HG02642 (cell line): Measurements from ENCODE around the gene NT5C1B.

ENCODE experiments used
- ATAC-seq: cut with Tn5 transposase; IDR thresholded peaks from one replicate; pipeline ENCODE4 v1.9.1; 2021; ENCODE audit warnings: mild to moderate bottlenecking; ENCODE audit not compliant: unreplicated experiment, poor library complexity

The NT5C1B gene

DNA sequence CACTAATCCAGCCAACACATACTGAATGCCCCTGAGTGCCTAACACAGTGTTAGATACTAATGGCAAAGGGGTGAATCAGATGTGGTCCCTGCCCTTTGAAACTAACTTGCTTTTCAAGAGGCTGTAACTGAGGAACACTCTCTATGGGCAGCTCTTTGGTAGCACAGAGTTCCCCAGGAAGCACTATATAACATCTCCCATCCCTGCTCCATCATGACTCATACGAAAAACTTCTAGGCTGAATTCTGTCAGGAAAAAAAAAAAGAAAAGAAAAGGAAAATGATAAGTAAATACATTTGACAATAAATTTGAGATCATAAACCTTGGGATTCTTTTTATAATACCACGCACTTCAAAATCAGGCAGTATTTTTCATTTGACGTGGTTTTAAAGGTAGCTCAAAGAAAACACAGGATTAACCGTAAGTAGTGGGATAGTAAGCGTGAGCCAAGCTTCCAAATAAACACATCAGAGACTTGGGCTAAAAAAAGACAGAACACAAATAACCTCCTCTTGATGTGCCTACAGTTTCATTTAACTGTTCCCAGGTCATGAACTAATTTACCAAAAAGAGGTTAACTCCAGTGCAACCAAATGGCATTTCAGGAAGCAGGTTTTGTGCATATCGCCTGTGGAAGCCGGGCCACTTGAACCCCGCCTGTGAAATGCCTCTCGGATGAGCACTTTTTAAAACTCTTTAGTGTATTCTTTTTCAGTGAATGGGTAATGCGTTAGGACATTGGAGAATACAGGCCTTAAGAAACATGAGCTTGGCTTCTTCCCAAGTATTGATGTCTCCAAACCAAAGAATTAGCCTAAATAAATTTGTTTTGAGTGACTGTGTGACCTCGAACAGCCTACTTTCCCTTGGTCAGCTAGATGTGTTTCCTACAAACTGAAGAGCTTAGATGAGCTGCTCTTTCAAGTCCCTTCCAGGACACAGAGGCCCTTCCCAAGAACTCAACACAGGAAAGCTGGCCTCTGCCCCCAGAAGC, 71.0 kb downstream of the NT5C1B start:
- no peak for ATAC-seq

DNA sequence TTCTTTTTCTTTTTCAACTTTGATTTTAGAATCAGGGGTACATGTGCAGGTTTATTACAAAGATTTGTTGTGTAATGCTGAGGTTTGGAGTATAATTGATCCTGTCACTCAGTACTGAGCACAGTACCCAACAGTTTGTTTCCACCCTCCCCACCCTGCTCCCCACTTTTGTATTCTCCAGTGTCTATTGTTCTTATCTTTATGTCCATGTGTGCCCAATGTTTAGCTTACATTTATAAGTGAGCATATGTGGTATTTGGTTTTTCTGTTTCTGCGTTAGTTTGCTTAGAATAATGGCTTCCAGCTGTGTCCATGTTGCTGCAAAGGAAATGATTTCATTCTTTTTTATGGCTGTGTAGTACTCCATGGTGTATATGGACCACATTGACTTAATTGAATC, 72.0 kb downstream of the NT5C1B start:
- no peak for ATAC-seq

DNA sequence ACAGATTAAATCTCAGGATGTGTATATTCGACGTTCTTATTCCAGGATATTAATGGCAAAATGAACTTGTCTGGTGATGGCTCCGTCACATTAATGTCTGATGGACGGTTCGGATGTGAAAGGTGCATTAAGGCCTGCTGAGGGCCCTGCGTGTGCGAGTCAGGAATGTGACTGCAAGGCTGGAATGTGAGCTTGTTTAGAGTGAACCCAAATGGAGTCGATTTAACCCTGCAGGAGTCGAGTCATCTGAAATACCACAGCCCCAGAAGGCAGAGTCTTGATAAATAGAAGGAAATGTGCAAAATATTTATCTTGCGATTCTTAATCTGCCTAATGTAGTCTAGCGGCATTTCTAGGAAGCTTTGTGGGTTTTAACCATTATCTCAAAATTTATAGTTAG, 73.3 kb downstream of the NT5C1B start:
- no peak for ATAC-seq

DNA sequence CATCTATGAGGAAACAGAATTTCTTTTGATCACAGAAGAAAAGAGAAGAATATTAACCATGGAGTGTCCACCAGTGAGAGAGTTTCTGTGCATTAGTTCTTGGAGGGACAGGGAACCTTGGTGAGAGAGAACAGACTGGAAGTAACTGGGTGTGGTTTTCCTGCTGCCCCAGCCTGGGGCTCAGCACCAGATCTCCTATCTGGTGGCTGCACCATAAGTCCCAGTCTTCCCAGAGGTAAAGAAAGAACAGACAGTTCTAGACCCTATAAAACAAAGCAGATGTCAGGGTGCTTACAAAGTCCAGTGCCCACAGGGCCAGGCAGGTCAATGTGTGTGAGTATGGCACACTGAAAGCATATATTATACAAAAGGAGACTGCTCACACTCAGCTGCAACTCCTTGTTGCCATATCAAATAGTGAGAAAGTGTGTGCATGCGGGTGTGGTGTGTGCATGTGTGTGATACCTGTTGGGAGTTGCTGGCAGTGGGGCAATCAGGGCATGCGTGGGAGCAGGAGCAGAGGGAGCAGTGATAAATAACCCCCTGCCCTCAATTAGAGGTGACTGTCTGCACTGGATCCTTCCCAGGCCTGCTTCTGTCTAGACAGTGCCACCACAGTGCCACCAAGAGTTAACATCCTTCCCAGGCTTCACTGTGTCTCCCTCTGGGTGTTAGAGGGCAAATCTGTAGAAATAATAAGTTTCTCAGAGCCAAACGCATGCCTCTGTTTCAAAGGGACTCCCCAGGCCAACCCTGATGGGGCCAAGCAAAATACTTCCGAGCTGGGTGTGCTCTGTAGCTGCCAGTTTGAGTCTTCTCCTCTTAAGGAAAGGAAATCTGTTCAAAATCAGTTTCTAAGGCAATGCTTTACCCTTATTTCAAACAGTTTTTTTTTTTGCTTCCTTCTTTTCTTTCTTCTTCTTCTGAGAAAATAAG, 74.6 kb downstream of the NT5C1B start:
- no peak for ATAC-seq
